HCT116 (cell line): ENCODE results near the gene DARS1. TPM values are rescaled to one million over a fixed set of nuclear protein-coding genes. Genes with fewer than 3 reads are reported as not detected.

ENCODE experiments used
- ATAC-seq: fragments of 200-7000 bp; cut with Tn5 transposase; 2 replicates; pipeline ENCODE4 v1.9.1; 2020; ENCODE audit warnings: mild to moderate bottlenecking, moderate library complexity
- BruUV-seq: library from RNA; stranded (reverse); fragments of 400-500 nt; replicated peaks from 2 replicates; lab custom pipeline; 2021; lab: Mats Ljungman, UMichigan
- CTCF ChIA-PET: fragments of 300-600 bp; sonication (Branson Sonifier 250); formaldehyde crosslinking; loops from one replicate; lab custom pipeline; 2021; ENCODE audit warnings: antibody characterized with exemption; lab: Charles Lee
- POLR2A ChIA-PET: fragments of 300-600, 350-600 bp; sonication (Branson Sonifier 250); formaldehyde crosslinking; loops from one replicate; lab custom pipeline; 2021; ENCODE audit warnings: antibody characterized with exemption; lab: Charles Lee
- RAD21 ChIA-PET, 2 experiments: fragments of 300-600 bp; sonication (Branson Sonifier 250); formaldehyde crosslinking; loops; one replicate each; lab custom pipeline; 2023; ENCODE audit warnings: low total read pairs in 2 of 2; ENCODE audit not compliant: uncharacterized antibody in 2 of 2, unreplicated experiment in 2 of 2, low non-redundant PET in 1 of 2; lab: Charles Lee
- DNase-seq: peaks from one replicate; pipeline ENCODE4 v3.0.0-alpha.2; 2010; ENCODE audit warnings: low read depth, low spot score
- H2AFZ ChIP-seq: fragments of 200-600 bp; shearing (Covaris generic), sonication (generic); 2 replicates; pipeline ENCODE4 v1.6.1; 2017; ENCODE audit warnings: low read depth, mixed run types, mixed read lengths, antibody characterized with exemption, low read length; ENCODE audit not compliant: poor library complexity, severe bottlenecking
- H3K27ac ChIP-seq: 2 replicates; pipeline ENCODE4 v1.5.1; 2012; ENCODE audit warnings: low read depth, low read length
- H3K27me3 ChIP-seq: fragments of 200-600 bp; sonication (generic); 2 replicates; pipeline ENCODE4 v1.6.1; 2016; ENCODE audit warnings: mixed run types, low read length, mixed read lengths; ENCODE audit not compliant: insufficient read depth
- H3K36me3 ChIP-seq, 2 experiments: fragments of 200-500 bp in 1 of 2; fragments of 200-600 bp in 1 of 2; sonication (Bioruptor generic) in 1 of 2; sonication (generic) in 1 of 2; 2 replicates each; pipeline versions ENCODE4 v1.5.1 to v1.6.1; 2014 to 2016; ENCODE audit warnings: low read length in 2 of 2, inconsistent platforms in 1 of 2, mixed read lengths in 1 of 2, mixed run types in 1 of 2; ENCODE audit not compliant: insufficient read depth in 2 of 2, control insufficient read depth in 1 of 2
- H3K4me1 ChIP-seq, 2 experiments: fragments of 200-600 bp in 1 of 2; sonication (generic) in 1 of 2; 2 replicates each; pipeline versions ENCODE4 v1.5.1 to v1.6.1; 2012 to 2017; ENCODE audit warnings: low read length in 2 of 2, inconsistent platforms in 1 of 2, mild to moderate bottlenecking in 1 of 2, mixed read lengths in 1 of 2, mixed run types in 1 of 2, moderate library complexity in 1 of 2; ENCODE audit not compliant: insufficient read depth in 2 of 2, control insufficient read depth in 1 of 2
- H3K4me2 ChIP-seq: fragments of 200-600 bp; sonication (generic); 2 replicates; pipeline ENCODE4 v1.6.1; 2017; ENCODE audit warnings: mixed run types, low read length, mixed read lengths
- H3K4me3 ChIP-seq, 2 experiments: fragments of 200-600 bp in 1 of 2; sonication (generic) in 1 of 2; replicated peaks in 1 of 2; 2 replicates each; pipeline ENCODE4 v1.5.1; 2011 to 2016; ENCODE audit warnings: low read length in 2 of 2, control low read depth in 1 of 2, low read depth in 1 of 2, mild to moderate bottlenecking in 1 of 2, mixed read lengths in 1 of 2, mixed run types in 1 of 2
- H3K79me2 ChIP-seq: fragments of 200-600 bp; sonication (generic); 2 replicates; pipeline ENCODE4 v1.6.1; 2017; ENCODE audit warnings: mild to moderate bottlenecking, mixed run types, low read length, moderate library complexity, mixed read lengths; ENCODE audit not compliant: insufficient read depth
- H3K9ac ChIP-seq: fragments of 200-600 bp; sonication (generic); 2 replicates; pipeline ENCODE4 v1.6.1; 2016; ENCODE audit warnings: low read length, mixed read lengths
- H3K9me2 ChIP-seq: fragments of 200-600 bp; sonication (generic), shearing (Covaris generic); 2 replicates; pipeline ENCODE4 v1.6.1; 2017; ENCODE audit warnings: mixed run types, mild to moderate bottlenecking, moderate library complexity; ENCODE audit not compliant: insufficient read depth
- H3K9me3 ChIP-seq, 2 experiments: fragments of 200-500 bp in 1 of 2; fragments of 200-600 bp in 1 of 2; sonication (Bioruptor generic) in 1 of 2; sonication (generic) in 1 of 2; 2 replicates each; pipeline ENCODE4 v1.6.1; 2014 to 2017; ENCODE audit warnings: low read length in 2 of 2, mixed read lengths in 2 of 2, inconsistent platforms in 1 of 2, low read depth in 1 of 2, mild to moderate bottlenecking in 1 of 2, mixed run types in 1 of 2, moderate library complexity in 1 of 2; ENCODE audit not compliant: control insufficient read depth in 1 of 2, insufficient read depth in 1 of 2
- H4K20me1 ChIP-seq: fragments of 200-600 bp; sonication (generic), shearing (Covaris generic); 2 replicates; pipeline ENCODE4 v1.6.1; 2017; ENCODE audit warnings: mixed run types, mild to moderate bottlenecking, moderate library complexity; ENCODE audit not compliant: insufficient read depth
- CBX3 ChIP-seq: IDR thresholded peaks from 2 replicates; pipeline ENCODE4 v1.6.1; 2012; ENCODE audit warnings: low read depth
- CEBPB ChIP-seq: IDR thresholded peaks from 2 replicates; pipeline ENCODE4 v1.6.1; 2012; ENCODE audit warnings: low read depth
- EGR1 ChIP-seq: IDR thresholded peaks from 2 replicates; pipeline ENCODE4 v1.6.1; 2012; ENCODE audit warnings: low read depth
- ELF1 ChIP-seq: IDR thresholded peaks from 2 replicates; pipeline ENCODE4 v1.6.1; 2012; ENCODE audit warnings: low read depth, borderline replicate concordance
- EZH2phosphoT487 ChIP-seq: fragments of 200-600 bp; IDR thresholded peaks from 2 replicates; pipeline ENCODE4 v1.6.1; 2018; ENCODE audit warnings: antibody characterized with exemption, borderline replicate concordance
- FOSL1 ChIP-seq: IDR thresholded peaks from 2 replicates; pipeline ENCODE4 v1.6.1; 2012; ENCODE audit warnings: low read depth
- JUND ChIP-seq: IDR thresholded peaks from 2 replicates; pipeline ENCODE4 v1.6.1; 2012
- POLR2A ChIP-seq: IDR thresholded peaks from 2 replicates; pipeline ENCODE4 v1.7.0; 2011; ENCODE audit warnings: borderline replicate concordance; ENCODE audit not compliant: insufficient read depth, insufficient read length; ENCODE audit errors: extremely low read depth
- RAD21 ChIP-seq: IDR thresholded peaks from 2 replicates; pipeline ENCODE4 v1.6.1; 2012; ENCODE audit warnings: low read depth, mild to moderate bottlenecking
- SIN3A ChIP-seq: IDR thresholded peaks from 2 replicates; pipeline ENCODE4 v1.6.1; 2012; ENCODE audit warnings: low read depth
- SP1 ChIP-seq: IDR thresholded peaks from 2 replicates; pipeline ENCODE4 v1.6.1; 2012; ENCODE audit warnings: low read depth
- SRF ChIP-seq: IDR thresholded peaks from 2 replicates; pipeline ENCODE4 v1.6.1; 2012; ENCODE audit warnings: low read depth
- TCF7L2 ChIP-seq: IDR thresholded peaks from 2 replicates; pipeline ENCODE4 v1.7.0; 2011; ENCODE audit warnings: borderline replicate concordance, inconsistent platforms; ENCODE audit not compliant: insufficient read depth, insufficient read length; ENCODE audit errors: extremely low read depth
- YY1 ChIP-seq: IDR thresholded peaks from 2 replicates; pipeline ENCODE4 v1.6.1; 2011; ENCODE audit warnings: low read length, low read depth, moderate library complexity, mild to moderate bottlenecking; ENCODE audit not compliant: insufficient replicate concordance; ENCODE audit errors: extremely low read depth
- ZFX ChIP-seq: fragments of 450-650 bp; IDR thresholded peaks from 2 replicates; pipeline ENCODE4 v1.6.1; 2017
- intact Hi-C: fragments of 100-400 bp; cut with micrococcal nuclease; formaldehyde crosslinking; loops from 2 replicates; pipeline ENCODE4 v1.10.0; 2022
- total RNA-seq: library from RNA; stranded (reverse); gene quantifications from one replicate; pipeline ENCODE4 v1.2.1, GENCODE V29; 2021; ENCODE audit not compliant: unreplicated experiment
- TF ChIP-seq, protein P1 (sequence below): IDR thresholded peaks from 2 replicates; pipeline ENCODE4 v1.6.1; 2012
- TF ChIP-seq, protein P2 (sequence below): IDR thresholded peaks from 2 replicates; pipeline ENCODE4 v1.6.1; 2012
- TF ChIP-seq, protein P3 (sequence below), 3 experiments: fragments of 200-600 bp in 1 of 3; sonication (generic) in 1 of 3; IDR thresholded peaks in 2 of 3; conservative IDR thresholded peaks in 1 of 3; 2 replicates each; pipeline ENCODE4 v1.5.1; 2012 to 2017; ENCODE audit warnings: low read depth in 2 of 3, low read length in 2 of 3, antibody characterized with exemption in 1 of 3, borderline replicate concordance in 1 of 3, control low read depth in 1 of 3, mild to moderate bottlenecking in 1 of 3, mixed read lengths in 1 of 3, mixed run types in 1 of 3, moderate library complexity in 1 of 3; ENCODE audit not compliant: insufficient read depth in 1 of 3

Gene DARS1
- total RNA-seq, 1 experiment from 2014 or later, result 94.8 TPM

DNA sequence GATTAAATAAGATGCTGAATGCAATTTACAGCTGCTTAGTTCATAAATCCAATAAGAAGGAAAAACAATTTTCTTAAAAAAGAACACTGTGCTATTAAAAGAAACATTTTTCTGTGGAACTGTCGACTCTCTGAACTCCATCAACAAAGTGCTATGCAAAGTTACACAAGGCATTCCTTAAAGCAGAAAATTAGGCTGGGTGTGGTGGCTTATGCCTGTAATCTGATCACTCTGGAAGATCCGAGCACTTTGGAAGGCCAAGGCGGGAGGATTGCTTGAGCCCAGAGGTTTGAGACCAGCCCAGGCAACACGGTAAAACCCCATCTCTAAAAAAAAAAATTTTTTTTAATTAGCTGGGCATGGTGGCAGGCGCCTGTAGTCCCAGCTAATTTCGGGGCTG, 122.2 kb downstream of the DARS1 start:
- CTCF ChIA-PET, result no interaction called here
- Histone ChIP-seq H3K9ac (no peak overlapping the region), H3K4me1 (no peaks in the 10 kb centered on the region), H3K4me2 (no peak overlapping the region), H3K4me3 (no peak overlapping the region), H2AFZ (no peak overlapping the region), H3K36me3 (peaks cover 51 to 58% of the 10 kb centered on the region in 2 experiments), H3K9me3 (no peaks in the 10 kb centered on the region), H3K27ac (no peak overlapping the region), H3K79me2 (peaks cover 25% of the 10 kb centered on the region), H3K9me2 (no peaks in the 10 kb centered on the region), H3K27me3 (no peaks in the 10 kb centered on the region), H4K20me1 (no peaks in the 10 kb centered on the region; the same call in 1 of the 2 replicates)
- ATAC-seq (no peak), DNase-seq (no peak)
- POLR2A ChIA-PET, result no interaction called here
- no TSS peak for BruUV-seq
- intact Hi-C loops, result no loop called here
- RAD21 ChIA-PET, result no interaction called here
- TF ChIP-seq POLR2A (no peak), SIN3A (no peak), EZH2phosphoT487 (no peak), SRF (no peak), TCF7L2 (no peak), CBX3 (no peak)

DNA sequence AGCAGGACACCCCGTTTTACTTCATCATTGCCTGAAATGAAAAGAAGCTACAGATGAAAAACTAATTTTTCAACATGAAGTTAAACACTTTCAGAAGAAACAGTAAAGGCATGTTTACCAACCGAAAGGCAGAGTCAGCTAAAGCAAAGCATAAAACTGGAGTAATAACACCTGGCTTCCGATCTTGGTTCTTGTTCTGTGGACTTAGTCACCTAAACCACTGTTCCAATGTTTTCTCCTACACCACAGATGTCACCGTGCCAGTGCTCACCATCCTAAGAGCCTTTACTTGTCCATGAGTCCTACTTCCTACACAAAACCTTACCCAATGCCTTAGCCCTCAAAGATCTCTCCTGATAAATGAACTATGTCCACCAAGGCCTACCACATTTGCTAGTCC, 122.7 kb downstream of the DARS1 start:
- no peak for DNase-seq
- Histone ChIP-seq H3K36me3 (peaks cover 50 to 57% of the 10 kb centered on the region in 2 experiments), H3K4me1 (no peaks in the 10 kb centered on the region), H3K27ac (no peak overlapping the region), H4K20me1 (no peaks in the 10 kb centered on the region; the same call in 1 of the 2 replicates), H2AFZ (no peak overlapping the region), H3K9ac (no peak overlapping the region), H3K4me2 (no peak overlapping the region), H3K9me2 (no peaks in the 10 kb centered on the region), H3K4me3 (no peak overlapping the region), H3K79me2 (peaks cover 25% of the 10 kb centered on the region), H3K27me3 (no peaks in the 10 kb centered on the region), H3K9me3 (no peaks in the 10 kb centered on the region)
- RAD21 ChIA-PET, result no interaction called here
- TF ChIP-seq, protein P1, sequence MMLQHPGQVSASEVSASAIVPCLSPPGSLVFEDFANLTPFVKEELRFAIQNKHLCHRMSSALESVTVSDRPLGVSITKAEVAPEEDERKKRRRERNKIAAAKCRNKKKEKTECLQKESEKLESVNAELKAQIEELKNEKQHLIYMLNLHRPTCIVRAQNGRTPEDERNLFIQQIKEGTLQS, result no peak
- TF ChIP-seq, protein P2, sequence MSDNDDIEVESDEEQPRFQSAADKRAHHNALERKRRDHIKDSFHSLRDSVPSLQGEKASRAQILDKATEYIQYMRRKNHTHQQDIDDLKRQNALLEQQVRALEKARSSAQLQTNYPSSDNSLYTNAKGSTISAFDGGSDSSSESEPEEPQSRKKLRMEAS, result no peak
- TF ChIP-seq YY1 (no peak), POLR2A (no peak), FOSL1 (no peak), SP1 (no peak), ELF1 (no peak), CEBPB (no peak), EGR1 (no peak), SIN3A (no peak), ZFX (no peak), SRF (no peak), RAD21 (no peak), JUND (no peak)
- TF ChIP-seq, protein P3, sequence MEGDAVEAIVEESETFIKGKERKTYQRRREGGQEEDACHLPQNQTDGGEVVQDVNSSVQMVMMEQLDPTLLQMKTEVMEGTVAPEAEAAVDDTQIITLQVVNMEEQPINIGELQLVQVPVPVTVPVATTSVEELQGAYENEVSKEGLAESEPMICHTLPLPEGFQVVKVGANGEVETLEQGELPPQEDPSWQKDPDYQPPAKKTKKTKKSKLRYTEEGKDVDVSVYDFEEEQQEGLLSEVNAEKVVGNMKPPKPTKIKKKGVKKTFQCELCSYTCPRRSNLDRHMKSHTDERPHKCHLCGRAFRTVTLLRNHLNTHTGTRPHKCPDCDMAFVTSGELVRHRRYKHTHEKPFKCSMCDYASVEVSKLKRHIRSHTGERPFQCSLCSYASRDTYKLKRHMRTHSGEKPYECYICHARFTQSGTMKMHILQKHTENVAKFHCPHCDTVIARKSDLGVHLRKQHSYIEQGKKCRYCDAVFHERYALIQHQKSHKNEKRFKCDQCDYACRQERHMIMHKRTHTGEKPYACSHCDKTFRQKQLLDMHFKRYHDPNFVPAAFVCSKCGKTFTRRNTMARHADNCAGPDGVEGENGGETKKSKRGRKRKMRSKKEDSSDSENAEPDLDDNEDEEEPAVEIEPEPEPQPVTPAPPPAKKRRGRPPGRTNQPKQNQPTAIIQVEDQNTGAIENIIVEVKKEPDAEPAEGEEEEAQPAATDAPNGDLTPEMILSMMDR (IDR thresholded peaks at IDR 0.05 in 2 of 3, conservative IDR thresholded peaks at IDR 0.05 in 1 of 3; ENCODE audit: borderline replicate concordance in 1 of 3, insufficient read depth in 1 of 3, low read depth in 2 of 3, low read length in 2 of 3), result no peak
- POLR2A ChIA-PET, result no interaction called here
- BruUV-seq, result no TSS peak
- no peak for ATAC-seq
- intact Hi-C loops, result no loop called here
- CTCF ChIA-PET, result no interaction called here
